Fibroblast of skin of scalp (primary cell): Measurements from ENCODE around the gene ATXN7.

Experiments
- DNase-seq: peaks from one replicate; pipeline ENCODE4 v3.0.0-alpha.2; 2013

The ATXN7 gene

GRCh38 chr3:63864008-63864964 is 619 bp downstream of the ATXN7 start:
- peak; percentile 24 for DNase-seq

DNA sequence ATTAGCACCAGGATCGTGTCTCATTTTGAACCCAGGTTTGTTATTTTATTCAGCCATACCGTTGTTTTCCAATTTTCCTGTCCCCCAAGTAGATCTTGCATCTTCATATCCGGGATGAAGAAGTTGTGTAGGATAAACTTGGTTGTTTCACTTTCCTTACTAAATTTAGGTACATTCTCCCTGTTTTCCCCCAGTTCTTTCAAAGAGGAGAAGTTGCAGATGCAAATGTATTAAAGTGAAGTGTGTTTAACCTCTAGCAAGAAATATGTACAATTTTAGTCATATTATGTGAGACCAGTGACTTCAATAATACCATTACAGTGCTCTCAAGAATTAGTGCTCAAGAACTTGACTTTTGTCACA is 1.3 kb downstream of the ATXN7 start:
- no peak for DNase-seq

DNA sequence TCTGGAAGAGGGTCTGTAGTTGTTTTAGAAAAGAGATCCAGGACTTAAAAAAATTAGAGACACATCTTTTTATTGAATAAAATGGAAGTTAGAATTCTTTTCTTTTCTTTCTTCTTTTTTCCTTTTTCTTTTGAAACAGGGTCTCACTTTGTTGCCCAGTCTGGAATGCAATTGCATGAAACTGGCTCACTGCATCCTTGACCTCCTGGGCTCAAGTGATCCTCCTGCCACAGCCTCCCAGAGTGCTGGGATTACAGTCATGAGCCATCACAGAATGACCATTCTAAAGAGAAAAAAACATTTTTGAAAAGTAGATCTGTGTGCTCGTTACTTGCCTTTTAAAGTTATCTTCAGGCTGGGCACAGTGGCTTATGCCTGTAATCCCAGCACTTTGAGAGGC is 3.6 kb downstream of the ATXN7 start:
- DNase-seq, result no peak

DNA sequence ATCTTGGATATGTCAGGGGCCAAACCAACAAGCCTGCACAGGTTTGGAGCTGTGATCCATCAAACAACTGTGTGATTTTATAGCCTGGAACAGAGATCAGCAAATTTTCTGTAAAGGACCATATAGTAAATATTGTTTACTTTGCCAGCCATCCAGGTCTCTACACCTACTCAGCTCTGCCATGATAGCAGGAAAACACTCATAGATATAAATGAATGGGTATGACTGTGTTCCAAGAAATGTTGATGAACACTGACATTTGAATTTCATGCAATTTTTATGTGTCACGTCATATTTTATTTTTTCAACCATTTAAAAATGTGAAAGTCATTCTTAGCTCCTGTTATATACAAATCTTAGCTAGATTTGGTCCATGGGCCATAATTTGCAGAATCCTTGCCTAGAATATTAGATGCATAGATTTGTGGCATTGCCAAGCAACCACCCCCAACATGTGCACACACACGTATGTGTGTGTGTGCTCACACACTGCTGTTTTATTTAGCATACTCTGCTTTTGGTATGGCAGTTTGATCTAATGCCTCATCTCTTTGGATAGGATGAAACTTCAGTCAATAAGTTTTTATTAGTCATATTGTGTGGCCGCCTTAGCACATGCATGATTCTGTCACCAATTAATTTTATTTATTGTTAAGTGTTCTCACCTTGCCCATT is 6.4 kb downstream of the ATXN7 start:
- DNase-seq, result no peak

- no peak for DNase-seq
Observed at GRCh38 chr3:63870615-63871005, 6.9 kb downstream of the ATXN7 start.

- peak; percentile 77 for DNase-seq
Observed at GRCh38 chr3:63872135-63872924, 8.7 kb downstream of the ATXN7 start.

DNA sequence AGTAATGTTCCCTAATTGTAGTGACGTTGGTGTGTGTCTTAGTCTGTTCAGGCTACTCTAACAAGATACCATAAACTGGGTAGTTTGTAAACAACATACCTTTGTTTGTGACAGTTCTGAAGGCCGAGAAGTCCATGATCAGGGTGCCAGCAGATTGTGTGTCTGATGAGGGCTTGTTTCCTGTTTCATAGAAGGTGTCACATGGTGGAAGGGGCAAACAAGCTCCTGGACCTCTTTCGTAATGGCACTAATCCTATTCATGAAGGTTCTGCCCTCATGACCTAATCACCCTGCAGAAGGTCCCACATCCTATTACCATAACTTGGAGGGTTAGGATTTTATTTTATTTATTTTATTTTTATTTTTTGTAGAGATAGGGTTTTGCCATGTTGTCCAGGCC is 11.1 kb downstream of the ATXN7 start:
- no peak for DNase-seq

DNA sequence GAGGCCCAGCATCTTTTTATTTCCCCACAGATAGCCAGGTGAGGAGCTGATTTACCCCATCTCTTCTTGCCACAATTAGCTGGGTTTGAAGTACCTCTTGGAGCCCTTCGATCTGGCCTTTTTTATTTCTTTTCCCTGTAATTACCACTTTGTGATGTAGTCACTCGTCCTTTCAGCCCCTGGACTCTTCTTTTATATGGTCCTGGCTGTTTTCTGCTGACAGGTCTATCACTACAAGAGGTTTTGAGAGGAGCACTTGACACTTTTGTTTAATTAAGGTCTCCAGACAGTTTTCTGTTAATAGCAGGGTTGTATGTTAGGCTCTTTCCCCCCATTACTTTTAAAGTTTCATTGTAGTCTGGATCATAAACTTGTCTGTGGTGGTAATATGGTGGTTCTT is 11.8 kb downstream of the ATXN7 start:
- no peak for DNase-seq

- DNase-seq, result no peak
Observed at GRCh38 chr3:63876260-63876659, 12.6 kb downstream of the ATXN7 start.

- peak; percentile 43 for DNase-seq
Observed at GRCh38 chr3:63877737-63878393, 14.2 kb downstream of the ATXN7 start.

DNA sequence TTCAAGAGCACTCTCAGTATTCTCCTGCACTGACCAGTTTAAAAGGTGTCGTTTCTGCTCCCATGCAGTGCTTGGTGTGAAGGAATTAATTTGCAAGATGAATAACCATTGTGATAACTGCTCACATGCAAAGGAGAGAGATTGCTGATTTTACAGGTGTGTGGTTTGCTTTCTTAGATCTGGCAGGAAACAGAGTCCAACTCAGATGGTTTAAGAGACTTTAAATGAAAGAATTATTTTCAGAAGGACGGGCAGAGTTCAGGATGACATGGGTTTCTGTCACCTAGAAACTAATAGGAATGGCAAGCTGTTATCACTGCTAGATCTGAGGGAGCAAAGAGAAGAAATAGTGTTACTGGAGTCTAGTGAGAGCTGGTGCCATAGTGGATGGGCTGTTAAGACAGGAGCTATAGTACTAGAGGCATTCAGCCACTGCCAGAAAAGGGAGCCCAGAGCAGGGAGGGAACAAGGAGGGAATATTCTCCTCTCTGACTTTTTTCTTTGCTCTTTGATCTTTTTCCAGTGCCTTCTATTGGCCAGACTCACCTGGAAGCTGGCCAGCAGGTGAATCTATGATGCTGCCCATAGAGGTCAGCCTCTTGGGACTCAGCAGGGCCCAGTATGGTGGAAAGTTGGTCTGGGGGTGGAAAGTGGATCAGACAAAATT is 14.9 kb downstream of the ATXN7 start:
- DNase-seq, result no peak

DNA sequence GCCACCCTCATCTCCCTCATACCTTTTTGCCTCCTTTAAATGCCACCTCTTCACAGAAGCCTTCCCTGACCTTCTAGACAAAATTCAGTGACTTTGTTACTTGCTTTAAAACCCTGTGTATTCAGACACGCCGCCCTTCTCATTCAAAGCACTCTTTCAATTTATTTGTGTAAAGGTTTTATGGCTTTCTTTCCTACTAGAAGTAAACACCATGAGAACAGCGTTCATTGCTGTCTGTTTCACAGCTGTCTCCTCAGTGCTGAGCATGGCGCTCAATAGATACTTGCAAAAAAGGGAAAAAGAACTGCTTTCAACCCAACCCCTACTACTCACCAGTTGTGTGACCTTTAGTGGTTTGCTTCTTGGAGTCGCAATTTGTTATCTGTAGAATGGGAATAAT is 17.0 kb downstream of the ATXN7 start:
- no peak for DNase-seq

- no peak for DNase-seq
Observed at GRCh38 chr3:63886858-63887257, 23.2 kb downstream of the ATXN7 start.

GRCh38 chr3:63891518-63891917 is 27.9 kb downstream of the ATXN7 start:
- DNase-seq, result no peak

DNA sequence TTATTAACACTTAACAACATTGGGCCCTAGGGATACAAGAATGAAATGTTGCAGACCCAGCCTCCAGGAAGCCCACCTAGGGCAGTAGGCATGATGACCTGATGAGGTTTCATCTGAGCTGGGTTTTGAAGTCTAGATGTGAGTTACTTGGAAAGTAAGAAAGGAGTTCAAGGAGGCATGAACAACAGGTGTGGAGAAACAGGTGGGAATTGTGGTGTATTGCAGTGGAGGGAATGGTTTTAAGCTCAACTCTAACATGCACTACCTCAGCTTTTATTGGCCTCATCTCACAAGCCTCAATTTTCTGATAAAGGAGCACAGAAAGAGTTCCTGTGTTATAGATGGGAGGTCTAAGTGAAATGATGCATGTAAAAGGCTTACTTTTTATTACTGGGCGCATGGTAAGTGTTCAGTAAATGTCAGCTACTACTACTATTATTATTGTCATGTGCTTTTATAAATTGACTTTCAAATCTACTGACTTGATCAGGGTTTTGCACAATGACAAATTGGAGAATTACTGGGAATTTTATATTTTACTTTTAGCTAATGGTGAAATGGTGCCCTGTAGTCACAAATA is 29.2 kb downstream of the ATXN7 start:
- DNase-seq, result no peak

DNA sequence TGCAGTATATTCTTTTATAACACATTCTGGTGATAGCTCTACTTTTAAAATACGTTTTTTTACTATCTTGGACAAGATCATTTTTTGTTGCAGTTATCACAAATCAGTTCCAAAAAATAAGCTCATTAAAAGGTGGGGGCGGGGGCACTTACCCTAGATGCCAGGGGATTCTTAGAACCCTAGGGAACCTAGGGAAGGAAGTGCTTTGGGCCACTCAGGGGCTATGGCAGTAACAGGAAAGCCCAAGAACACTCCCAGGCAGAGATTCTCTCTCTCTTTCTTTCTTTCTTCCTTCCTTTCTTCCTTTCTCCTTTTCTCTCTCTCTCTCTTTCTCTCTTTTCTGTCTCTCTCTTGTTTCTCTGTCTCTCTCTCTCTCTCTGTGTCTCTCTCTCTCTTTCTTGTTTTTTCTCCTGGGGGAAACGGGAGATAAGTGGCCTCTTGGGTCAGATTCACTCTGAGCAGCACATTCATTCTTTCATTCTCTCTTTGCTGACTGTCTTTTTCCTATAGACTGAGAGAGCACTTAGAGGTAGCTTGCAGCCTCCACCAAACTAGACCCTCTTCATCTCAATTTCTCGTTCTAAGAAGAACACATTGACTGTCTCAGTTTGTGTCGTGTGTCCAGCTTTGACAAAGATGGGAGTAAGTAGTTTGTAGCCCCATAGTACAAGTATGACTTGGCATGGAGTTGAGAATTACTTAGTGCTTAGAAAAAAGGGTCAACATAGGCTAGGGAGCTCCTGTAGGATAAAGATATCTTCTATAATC is 31.9 kb downstream of the ATXN7 start:
- no peak for DNase-seq

GRCh38 chr3:63896332-63897030 is 32.8 kb downstream of the ATXN7 start:
- peak; percentile 45 for DNase-seq

GRCh38 chr3:63900010-63900409 is 36.3 kb downstream of the ATXN7 start:
- DNase-seq, result no peak

DNA sequence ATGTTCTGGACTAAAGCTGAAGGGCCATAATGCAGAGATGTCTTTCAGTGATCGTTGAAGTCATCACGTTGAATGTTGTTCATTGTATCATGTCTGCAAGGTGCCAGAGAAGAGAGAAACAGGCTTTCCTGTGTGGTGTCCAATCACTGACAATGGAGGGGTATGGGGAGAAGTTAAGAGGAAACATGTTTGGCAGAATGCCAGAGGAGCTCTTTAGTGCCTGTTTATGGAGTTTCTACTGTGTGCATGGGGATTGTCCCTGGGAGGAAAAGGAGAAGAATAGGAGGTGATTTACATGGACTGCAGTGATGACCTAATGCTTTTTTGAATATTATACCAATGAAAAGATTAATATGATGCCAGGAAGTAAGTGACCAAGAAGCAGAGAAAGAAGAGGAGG is 36.8 kb downstream of the ATXN7 start:
- DNase-seq, result no peak
